Measurements from ENCODE around the gene KRTAP5-3. TPM values are rescaled to one million over a fixed set of nuclear protein-coding genes. Genes with fewer than 3 reads are reported as not detected.

Gene KRTAP5-3
- total and polyA plus RNA-seq, 2 experiments from 2014 or later: not detected

DNA sequence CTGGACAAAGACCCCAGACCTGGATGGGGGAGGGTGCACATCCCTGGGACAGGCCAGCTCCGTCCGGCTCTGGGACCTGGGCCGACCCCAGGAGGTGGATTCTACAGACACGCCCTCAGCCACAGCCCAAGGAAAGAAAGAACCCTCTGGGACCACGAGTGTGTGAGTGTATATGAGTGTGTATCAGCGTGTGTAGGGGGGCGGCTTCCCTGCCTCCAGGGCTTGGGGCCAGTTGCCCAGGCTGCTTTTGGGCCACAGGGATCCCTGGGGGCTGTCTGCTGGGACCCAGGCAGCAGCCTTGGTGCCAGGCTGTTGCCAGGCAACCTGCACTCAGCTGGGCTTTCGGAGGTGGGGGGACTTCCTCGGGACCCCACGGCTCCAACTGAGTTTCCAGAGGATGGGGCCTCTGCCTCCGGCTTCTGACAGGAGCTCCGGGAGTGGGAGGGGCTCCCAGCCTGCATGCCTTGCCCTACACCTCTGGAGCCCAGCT is 45.1 kb downstream of the KRTAP5-3 start:
- Histone ChIP-seq H3K9me3 (ENCODE audit: low read depth) (no peaks in the 10 kb centered on the region), H3K36me3 (no peaks in the 10 kb centered on the region), H3K27me3 (peaks cover 67% of the 10 kb centered on the region), H3K4me1 (ENCODE audit: low read depth) (no peaks in the 10 kb centered on the region), H3K27ac (no peak overlapping the region), H3K4me3 (no peak overlapping the region)
- no peak for DNase-seq (ENCODE audit: low read depth in 1 of 2, low spot score in 1 of 2)
- no peak for TF ChIP-seq CTCF (IDR thresholded peaks at IDR 0.05; ENCODE audit: low read depth, low read length)

GRCh38 chr11:1562469-1563148 is 45.7 kb downstream of the KRTAP5-3 start:
- Histone ChIP-seq H3K4me3 (no peak overlapping the region), H3K36me3 (no peaks in the 10 kb centered on the region), H3K9me3 (ENCODE audit: low read depth) (no peaks in the 10 kb centered on the region), H3K27me3 (peaks cover 67% of the 10 kb centered on the region), H3K4me1 (ENCODE audit: low read depth) (no peaks in the 10 kb centered on the region), H3K27ac (no peak overlapping the region)
- TF ChIP-seq CTCF (IDR thresholded peaks at IDR 0.05; ENCODE audit: low read depth, low read length): no peak
- no peak for DNase-seq (ENCODE audit: low read depth in 1 of 2, low spot score in 1 of 2)

GRCh38 chr11:1561955-1562354 is 46.3 kb downstream of the KRTAP5-3 start:
- no peak for TF ChIP-seq CTCF (IDR thresholded peaks at IDR 0.05; ENCODE audit: low read depth, low read length)
- Histone ChIP-seq H3K27me3 (peaks cover 72% of the 10 kb centered on the region), H3K27ac (no peak overlapping the region), H3K9me3 (ENCODE audit: low read depth) (no peaks in the 10 kb centered on the region), H3K4me1 (ENCODE audit: low read depth) (no peaks in the 10 kb centered on the region), H3K36me3 (no peaks in the 10 kb centered on the region), H3K4me3 (no peak overlapping the region)
- DNase-seq (ENCODE audit: low read depth in 1 of 2, low spot score in 1 of 2): no peak

GRCh38 chr11:1561266-1561665 is 47.0 kb downstream of the KRTAP5-3 start:
- no peaks in the 10 kb centered on the region for H3K9me3 ChIP-seq (ENCODE audit: low read depth)
- no peak for TF ChIP-seq CTCF (IDR thresholded peaks at IDR 0.05; ENCODE audit: low read depth, low read length)
- no peak overlapping the region for H3K27ac ChIP-seq
- H3K4me3 ChIP-seq: no peak overlapping the region
- H3K27me3 ChIP-seq: peaks cover 78% of the 10 kb centered on the region
- DNase-seq (ENCODE audit: low read depth in 1 of 2, low spot score in 1 of 2): no peak
- no peaks in the 10 kb centered on the region for H3K36me3 ChIP-seq
- no peaks in the 10 kb centered on the region for H3K4me1 ChIP-seq (ENCODE audit: low read depth)

- Histone ChIP-seq H3K4me1 (ENCODE audit: low read depth) (no peaks in the 10 kb centered on the region), H3K4me3 (no peak overlapping the region), H3K36me3 (no peaks in the 10 kb centered on the region), H3K9me3 (ENCODE audit: low read depth) (no peaks in the 10 kb centered on the region), H3K27me3 (peaks cover 78% of the 10 kb centered on the region), H3K27ac (no peak overlapping the region)
- no peak for DNase-seq (ENCODE audit: low read depth in 1 of 2, low spot score in 1 of 2)
- TF ChIP-seq CTCF (IDR thresholded peaks at IDR 0.05; ENCODE audit: low read depth, low read length): no peak
Measured at GRCh38 chr11:1560649-1561251, 47.5 kb downstream of the KRTAP5-3 start.

All from cardiac muscle cell (in vitro differentiated cells and primary cell).